Smooth muscle cell (in vitro differentiated cells): ENCODE measurements around the gene SLC9A2. TPM values are rescaled to one million over a fixed set of nuclear protein-coding genes. Genes with fewer than 3 reads are reported as not detected.

ENCODE experiments used
- DNase-seq: peaks from one replicate; lab custom pipeline; 2025; ENCODE audit not compliant: unreplicated experiment; lab: John Stamatoyannopoulos, UW
- H2AFZ ChIP-seq: fragments of 200-600 bp; sonication (generic); 2 replicates; pipeline ENCODE4 v1.6.0; 2016; ENCODE audit warnings: antibody characterized with exemption, low read depth, mild to moderate bottlenecking
- H3F3A ChIP-seq: fragments of 200-600 bp; sonication (generic); 2 replicates; pipeline ENCODE4 v1.6.0; 2017; ENCODE audit warnings: antibody characterized with exemption, low read depth
- H3K27ac ChIP-seq: fragments of 200-600 bp; sonication (generic); 2 replicates; pipeline ENCODE4 v1.5.1; 2016; ENCODE audit warnings: low read depth, mild to moderate bottlenecking
- H3K27me3 ChIP-seq: fragments of 200-600 bp; sonication (generic); 2 replicates; pipeline ENCODE4 v1.6.1; 2016; ENCODE audit warnings: low read depth, mild to moderate bottlenecking
- H3K36me3 ChIP-seq: fragments of 200-600 bp; sonication (generic); 2 replicates; pipeline ENCODE4 v1.5.1; 2016; ENCODE audit warnings: low read depth
- H3K4me1 ChIP-seq: fragments of 200-600 bp; sonication (generic); 2 replicates; pipeline ENCODE4 v1.5.1; 2016; ENCODE audit warnings: low read depth
- H3K4me2 ChIP-seq: fragments of 200-600 bp; sonication (generic); 2 replicates; pipeline ENCODE4 v1.6.0; 2016; ENCODE audit warnings: mild to moderate bottlenecking
- H3K4me3 ChIP-seq: fragments of 200-600 bp; sonication (generic); 2 replicates; pipeline ENCODE4 v1.5.1; 2016; ENCODE audit warnings: mild to moderate bottlenecking
- H3K79me2 ChIP-seq: fragments of 200-600 bp; sonication (generic); 2 replicates; pipeline ENCODE4 v1.6.0; 2016; ENCODE audit warnings: low read depth, mild to moderate bottlenecking
- H3K9ac ChIP-seq: fragments of 200-600 bp; sonication (generic); 2 replicates; pipeline ENCODE4 v1.6.0; 2016; ENCODE audit warnings: low read depth
- H3K9me3 ChIP-seq: fragments of 200-600 bp; sonication (generic); replicated peaks from 2 replicates; pipeline ENCODE4 v1.5.1; 2016; ENCODE audit warnings: low read depth
- H4K20me1 ChIP-seq: fragments of 200-600 bp; sonication (generic); 2 replicates; pipeline ENCODE4 v1.6.0; 2016; ENCODE audit warnings: low read depth
- CTCF ChIP-seq: fragments of 200-600 bp; sonication (generic); IDR thresholded peaks from 2 replicates; pipeline ENCODE4 v1.5.1; 2017; ENCODE audit warnings: borderline replicate concordance, mild to moderate bottlenecking, antibody characterized with exemption; ENCODE audit not compliant: insufficient read depth, poor library complexity, severe bottlenecking
- WGBS: methylation state at CpG from one replicate; pipeline ENCODE4 v1.1.7; 2016; ENCODE audit warnings: low lambda C conversion rate; 5-methylcytosine and 5-hydroxymethylcytosine counted together
- polyA plus RNA-seq: library from polyadenylated mRNA; unstranded; fragments of >200 nt; fragmentation: Nextera tagmentation; extraction: Ambion mirVana; gene quantifications from 2 replicates; pipeline ENCODE4 v1.2.1, GENCODE V29; 2016
- total RNA-seq: library from RNA; depleted of rRNA; stranded (reverse); fragments of >200 nt; gene quantifications from 2 replicates; pipeline ENCODE4 v1.2.3, GENCODE V29; 2014

Gene SLC9A2
- total and polyA plus RNA-seq, 2 experiments from 2014 or later: not detected

- no peak for DNase-seq
- Histone ChIP-seq H3K27me3 (no peaks in the 10 kb centered on the region), H4K20me1 (peaks cover 16% of the 10 kb centered on the region), H3F3A (no peaks in the 10 kb centered on the region), H3K9me3 (no peaks in the 10 kb centered on the region), H3K36me3 (peaks cover 6% of the 10 kb centered on the region), H3K79me2 (no peaks in the 10 kb centered on the region), H3K9ac (peak overlapping the region; percentile 60), H3K4me2 (peak overlapping the region; percentile 96), H3K4me1 (peaks cover 7% of the 10 kb centered on the region), H2AFZ (peak overlapping the region; percentile 97), H3K4me3 (peak overlapping the region; percentile 79), H3K27ac (no peak overlapping the region)
- no peak for TF ChIP-seq CTCF
- WGBS: 52% methylated on average over 15 of the region's 15 CpGs
Measured at GRCh38 chr2:102735416-102736109, 116.2 kb downstream of the SLC9A2 start.

- no peak for DNase-seq
- H3K79me2 ChIP-seq: no peaks in the 10 kb centered on the region
- no peaks in the 10 kb centered on the region for H3K27me3 ChIP-seq
- H3K4me3 ChIP-seq: peak overlapping the region; percentile 79
- no peak for TF ChIP-seq CTCF
- peak overlapping the region; percentile 96 for H3K4me2 ChIP-seq
- no peaks in the 10 kb centered on the region for H3F3A ChIP-seq
- peaks cover 1% of the 10 kb centered on the region for H3K36me3 ChIP-seq
- H3K27ac ChIP-seq: no peak overlapping the region
- WGBS: 6% methylated on average over 6 of the region's 6 CpGs
- H3K4me1 ChIP-seq: peaks cover 7% of the 10 kb centered on the region
- peaks cover 16% of the 10 kb centered on the region for H4K20me1 ChIP-seq
- H2AFZ ChIP-seq: peak overlapping the region; percentile 97
- H3K9me3 ChIP-seq: no peaks in the 10 kb centered on the region
- peak overlapping the region; percentile 60 for H3K9ac ChIP-seq
Measured at GRCh38 chr2:102736110-102736409, 116.7 kb downstream of the SLC9A2 start.

- DNase-seq: peak; percentile 33
Measured at GRCh38 chr2:102736410-102737409, 117.4 kb downstream of the SLC9A2 start.

More at GRCh38 chr2:102736410-102737409, 117.4 kb downstream of the SLC9A2 start:
- Histone ChIP-seq H3K27ac (no peak overlapping the region), H3K4me3 (peak overlapping the region; percentile 79), H3K4me1 (peaks cover 7% of the 10 kb centered on the region), H3K27me3 (no peaks in the 10 kb centered on the region), H3K4me2 (peak overlapping the region; percentile 96), H2AFZ (peak overlapping the region; percentile 97), H3F3A (no peaks in the 10 kb centered on the region), H4K20me1 (peaks cover 16% of the 10 kb centered on the region), H3K36me3 (no peaks in the 10 kb centered on the region), H3K9me3 (no peaks in the 10 kb centered on the region), H3K79me2 (no peaks in the 10 kb centered on the region), H3K9ac (peak overlapping the region; percentile 60)
- TF ChIP-seq CTCF: no peak
- WGBS: 3% methylated on average over 52 of the region's 52 CpGs
